GM19240 (cell line): ENCODE results near the gene CFAP157.

Experiments
- DNase-seq: peaks from one replicate; pipeline ENCODE4 v3.0.0; 2011; ENCODE audit warnings: low spot score; ENCODE audit not compliant: insufficient read length

The CFAP157 gene

DNA sequence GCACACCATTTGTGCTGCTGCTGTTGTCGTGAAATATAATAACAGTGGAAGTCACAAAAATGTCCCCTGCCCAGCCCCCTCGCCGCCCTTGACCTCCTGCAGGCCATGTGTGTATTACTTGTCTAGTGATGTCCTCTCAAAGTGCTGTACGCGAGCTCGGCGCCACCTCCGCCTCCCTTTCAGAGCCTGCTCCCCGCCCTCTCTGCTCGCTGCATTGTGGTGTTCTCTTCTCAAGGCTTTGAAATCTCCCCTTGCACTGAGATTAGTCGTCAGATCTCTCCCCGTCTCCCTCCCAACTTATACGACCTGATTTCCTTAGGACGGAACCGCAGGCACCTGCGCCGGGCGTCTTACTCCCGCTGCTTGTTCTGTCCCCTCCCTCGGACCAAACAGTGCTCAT lies 14.7 kb upstream of the CFAP157 start:
- no peak for DNase-seq

DNA sequence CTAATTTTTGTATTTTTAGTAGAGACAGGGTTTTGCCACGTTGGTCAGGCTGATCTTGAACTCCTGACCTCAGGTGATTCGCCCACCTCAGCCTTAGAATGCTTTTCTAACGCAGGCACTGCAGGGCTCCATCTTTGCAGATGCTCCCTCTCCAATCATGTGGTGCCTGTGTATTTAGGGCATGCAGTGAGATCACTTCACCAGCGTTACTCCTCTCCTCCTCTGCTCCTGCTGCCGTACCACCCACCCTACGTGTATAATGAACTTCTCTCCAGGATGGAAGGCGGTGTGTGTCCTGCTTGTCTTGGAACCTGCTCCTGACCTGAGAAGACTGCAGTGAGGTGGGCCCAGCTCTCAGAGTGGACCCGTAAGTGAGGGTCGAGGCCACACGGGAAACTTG lies 13.6 kb upstream of the CFAP157 start:
- DNase-seq, result no peak

DNA sequence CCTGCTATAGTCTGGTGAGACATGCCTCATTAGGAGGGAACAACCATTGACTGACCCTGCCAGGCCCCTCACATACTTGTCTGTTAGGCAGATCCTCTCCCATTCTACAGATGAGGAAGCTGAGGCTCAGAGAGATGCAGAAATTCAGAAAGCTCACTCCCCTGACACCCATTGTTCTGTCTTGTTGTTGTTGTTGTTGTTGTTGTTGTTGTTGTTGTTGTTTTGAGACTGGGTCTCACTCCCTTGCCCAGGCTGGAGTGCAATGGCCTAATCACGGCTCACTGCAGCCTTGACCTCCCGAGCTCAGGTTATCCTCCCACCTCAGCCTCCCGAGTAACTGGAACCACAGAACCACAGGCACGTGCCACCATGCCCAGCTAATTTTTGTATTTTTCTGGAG lies 13.1 kb upstream of the CFAP157 start:
- no peak for DNase-seq

DNA sequence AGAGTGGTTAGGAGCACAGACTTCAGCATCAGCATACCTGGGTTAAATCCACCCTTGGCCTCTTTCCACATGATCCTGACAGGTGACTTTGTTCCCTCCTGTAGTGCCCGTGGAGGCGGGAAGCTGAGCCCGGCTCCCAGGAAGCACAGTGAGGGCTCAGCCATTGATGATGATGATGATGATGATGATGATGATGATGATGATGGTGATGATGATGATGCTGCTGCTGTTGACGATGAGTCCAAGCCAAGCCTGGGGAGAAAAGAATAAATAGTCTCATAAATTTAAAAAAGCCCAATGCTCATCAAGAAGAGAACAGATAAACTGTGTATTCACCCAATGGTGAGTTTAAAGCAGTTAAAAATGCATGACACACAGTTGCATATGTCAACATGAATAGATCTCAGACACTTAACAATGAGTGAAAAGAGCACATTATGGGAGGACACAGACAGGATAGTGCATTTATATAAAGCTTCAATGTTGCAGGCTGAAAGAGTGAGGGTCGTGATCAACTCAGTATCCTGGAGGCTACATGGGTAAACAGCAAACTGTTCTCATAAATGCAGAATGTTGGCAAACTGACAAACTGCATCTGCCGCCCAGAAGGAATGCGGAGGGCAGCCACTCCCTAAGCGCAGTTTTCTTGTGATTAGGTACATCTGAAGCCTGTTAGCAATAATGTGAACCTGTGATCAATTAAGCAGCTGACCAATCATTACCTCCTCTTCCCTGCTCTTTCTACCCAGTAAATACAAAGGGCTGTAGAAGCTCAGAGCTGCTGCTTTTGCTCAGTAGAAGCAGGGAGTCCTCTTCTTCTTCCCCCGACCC lies 11.7 kb upstream of the CFAP157 start:
- DNase-seq, result no peak

DNA sequence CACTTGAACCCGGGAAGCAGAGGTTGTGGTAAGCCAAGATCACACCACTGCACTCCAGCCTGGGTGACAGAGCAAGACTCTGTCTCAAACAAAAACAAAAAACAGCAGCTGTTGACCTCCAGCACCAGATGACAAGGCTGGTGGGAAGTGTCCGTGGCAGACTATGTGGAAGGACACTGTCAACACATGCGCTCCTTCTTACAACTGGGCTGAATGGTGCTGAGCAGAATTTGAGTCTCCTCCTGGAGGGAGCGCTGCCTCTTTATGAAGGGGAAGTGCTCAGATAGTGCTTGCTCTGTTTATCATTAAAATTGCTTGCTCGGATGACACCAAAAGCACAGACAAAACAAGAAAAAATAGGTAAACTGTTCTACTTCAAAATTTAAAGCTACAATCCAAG lies 9.2 kb upstream of the CFAP157 start:
- DNase-seq, result no peak

GRCh38 chr9:127698386-127698785 lies 8.4 kb upstream of the CFAP157 start:
- no peak for DNase-seq

GRCh38 chr9:127698985-127699670 lies 7.7 kb upstream of the CFAP157 start:
- DNase-seq, result peak; percentile 89

GRCh38 chr9:127700140-127700539 lies 6.6 kb upstream of the CFAP157 start:
- DNase-seq, result no peak

DNA sequence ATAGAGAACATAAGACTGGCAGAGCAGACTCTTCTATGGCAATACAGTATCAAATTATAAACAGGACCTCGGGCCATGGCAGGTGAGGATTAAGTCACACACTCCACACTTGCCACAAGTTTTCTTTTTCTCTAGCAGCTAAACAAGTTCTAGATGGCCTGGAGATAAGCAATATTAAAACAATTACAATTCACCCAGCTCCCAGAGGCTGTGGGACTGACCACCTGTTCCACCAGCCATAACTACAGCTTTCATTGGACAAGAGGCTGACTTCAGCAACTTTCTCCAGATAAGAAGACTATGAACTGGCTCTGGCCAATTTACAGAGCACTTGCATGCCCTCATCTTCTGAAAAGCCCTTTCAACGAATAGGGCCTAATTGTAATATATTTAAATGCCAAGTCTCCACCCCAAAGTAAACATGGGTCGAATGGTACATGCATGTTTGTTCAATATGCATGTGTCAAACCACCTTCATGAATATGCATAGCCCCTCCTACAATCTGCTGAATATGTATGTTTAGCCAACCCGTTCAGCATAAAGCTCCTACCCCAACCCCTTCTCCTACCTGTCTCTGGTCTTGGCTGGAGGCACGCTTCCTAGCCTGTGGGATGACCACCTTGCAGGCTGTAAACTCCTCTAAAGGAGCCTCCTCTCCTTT lies 6.1 kb upstream of the CFAP157 start:
- no peak for DNase-seq

DNA sequence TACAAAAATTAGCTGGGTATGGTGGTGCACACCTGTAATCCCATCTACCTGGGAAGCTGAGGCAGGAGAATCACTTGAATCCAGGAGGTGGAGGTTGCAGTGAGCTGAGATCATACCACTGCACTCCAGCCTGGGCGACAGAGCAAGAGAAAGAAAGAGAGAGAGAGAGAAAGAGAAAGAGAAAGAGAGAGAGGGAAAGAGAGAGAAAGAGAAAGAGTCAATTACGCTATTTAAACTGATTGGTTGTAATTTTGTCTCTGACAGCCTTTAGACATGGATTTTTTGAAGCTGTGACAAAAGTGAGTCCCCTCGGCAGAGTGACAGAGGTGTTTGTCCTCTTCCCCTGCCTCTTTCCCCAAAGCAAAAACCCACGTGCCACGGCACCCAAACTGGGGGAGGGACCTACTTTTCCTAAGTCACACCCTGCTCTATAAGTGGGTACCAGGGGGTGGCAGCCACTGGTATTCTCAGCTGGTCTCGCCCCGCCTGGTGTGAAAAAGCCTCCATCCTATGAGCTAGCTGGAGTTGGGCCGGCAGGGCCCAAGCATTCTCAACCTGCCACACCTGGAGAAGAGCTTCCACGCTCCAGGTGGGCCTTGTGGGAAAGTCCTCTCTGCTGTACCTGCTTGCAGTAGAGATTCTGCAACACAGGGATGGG lies 3.4 kb upstream of the CFAP157 start:
- no peak for DNase-seq

GRCh38 chr9:127705577-127706379 lies 1.0 kb upstream of the CFAP157 start:
- no peak for DNase-seq

GRCh38 chr9:127707766-127708165 lies 978 bp downstream of the CFAP157 start:
- no peak for DNase-seq

- no peak for DNase-seq
Measured at GRCh38 chr9:127708952-127709587, 2.3 kb downstream of the CFAP157 start.

DNA sequence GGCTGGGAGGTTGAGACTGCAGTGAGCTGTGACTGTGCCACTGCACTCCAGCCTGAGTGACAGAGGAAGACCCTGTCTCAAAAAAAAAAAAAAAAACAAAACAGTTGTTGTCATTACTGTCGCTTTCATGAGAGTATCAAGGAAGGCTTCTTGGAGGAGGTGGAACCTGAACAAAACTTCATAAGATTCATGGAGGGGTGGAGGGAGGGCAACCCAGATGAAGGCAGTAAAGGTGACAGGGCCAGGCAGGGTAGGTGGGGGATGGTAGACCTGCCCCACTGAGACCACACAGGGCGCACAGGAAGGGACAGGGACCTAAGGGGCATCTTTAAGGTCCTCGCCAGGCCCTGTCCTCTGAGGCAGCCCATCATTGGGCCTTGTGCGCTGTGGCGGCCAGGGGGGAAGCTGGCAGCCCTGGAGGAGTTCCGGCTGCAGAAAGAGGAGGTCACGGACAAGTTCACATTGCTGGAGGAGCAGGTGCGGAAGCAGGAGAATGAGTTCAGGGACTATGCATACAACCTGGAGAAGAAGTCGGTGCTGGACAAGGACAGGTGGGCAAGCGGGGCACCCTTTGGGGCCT lies 3.5 kb downstream of the CFAP157 start:
- no peak for DNase-seq

GRCh38 chr9:127711226-127711701 lies 4.5 kb downstream of the CFAP157 start:
- no peak for DNase-seq

- DNase-seq, result no peak
Measured at GRCh38 chr9:127711831-127712274, 5.1 kb downstream of the CFAP157 start.

GRCh38 chr9:127712371-127712770 lies 5.6 kb downstream of the CFAP157 start:
- DNase-seq, result no peak

- DNase-seq, result no peak
Measured at GRCh38 chr9:127712867-127713266, 6.1 kb downstream of the CFAP157 start.

- no peak for DNase-seq
Measured at GRCh38 chr9:127714020-127714750, 7.4 kb downstream of the CFAP157 start.
